SW 1271 (cell line): ENCODE data around the gene CACNB1.

ENCODE experiments used
- DNase-seq, 2 experiments: peaks; one replicate each; lab custom pipeline; 2025; lab: John Stamatoyannopoulos, UW

The CACNB1 gene

DNA sequence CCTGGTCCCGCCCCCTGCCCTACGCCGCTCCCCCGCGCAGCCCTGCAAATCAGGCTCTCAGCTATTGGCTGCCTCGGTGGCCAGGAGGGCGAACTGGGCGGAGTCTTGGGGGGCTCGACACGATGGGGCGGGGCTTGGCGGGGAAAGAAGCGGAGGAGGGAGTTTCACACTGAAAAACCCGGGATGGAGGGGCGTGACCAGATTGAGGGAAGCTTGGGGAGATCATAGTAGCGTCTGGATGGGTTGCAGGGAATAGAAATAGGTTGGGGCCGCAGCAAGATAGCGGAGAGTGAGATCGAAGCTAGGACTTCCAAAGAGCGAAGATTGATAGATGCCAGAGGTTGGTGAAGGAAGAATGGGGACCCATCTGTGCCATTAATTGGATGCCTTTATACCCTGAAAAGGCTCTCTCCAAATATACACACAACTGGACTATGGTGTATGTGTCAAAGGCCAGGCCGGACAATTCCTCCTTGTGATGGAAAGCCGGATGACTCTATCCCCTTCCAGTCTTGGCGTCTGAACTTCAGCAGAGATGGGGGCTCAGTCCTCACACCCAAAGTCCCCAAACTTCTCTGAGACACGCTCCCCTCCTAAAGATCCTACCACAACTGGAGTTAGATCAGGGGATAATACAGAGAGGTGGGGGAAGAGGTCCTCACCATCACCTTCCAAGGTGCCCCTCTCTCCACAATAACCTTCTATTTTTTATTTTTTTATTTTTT lies 28.7 kb upstream of the CACNB1 start:
- peak in 1 of 2 experiments; percentile 38 for DNase-seq

DNA sequence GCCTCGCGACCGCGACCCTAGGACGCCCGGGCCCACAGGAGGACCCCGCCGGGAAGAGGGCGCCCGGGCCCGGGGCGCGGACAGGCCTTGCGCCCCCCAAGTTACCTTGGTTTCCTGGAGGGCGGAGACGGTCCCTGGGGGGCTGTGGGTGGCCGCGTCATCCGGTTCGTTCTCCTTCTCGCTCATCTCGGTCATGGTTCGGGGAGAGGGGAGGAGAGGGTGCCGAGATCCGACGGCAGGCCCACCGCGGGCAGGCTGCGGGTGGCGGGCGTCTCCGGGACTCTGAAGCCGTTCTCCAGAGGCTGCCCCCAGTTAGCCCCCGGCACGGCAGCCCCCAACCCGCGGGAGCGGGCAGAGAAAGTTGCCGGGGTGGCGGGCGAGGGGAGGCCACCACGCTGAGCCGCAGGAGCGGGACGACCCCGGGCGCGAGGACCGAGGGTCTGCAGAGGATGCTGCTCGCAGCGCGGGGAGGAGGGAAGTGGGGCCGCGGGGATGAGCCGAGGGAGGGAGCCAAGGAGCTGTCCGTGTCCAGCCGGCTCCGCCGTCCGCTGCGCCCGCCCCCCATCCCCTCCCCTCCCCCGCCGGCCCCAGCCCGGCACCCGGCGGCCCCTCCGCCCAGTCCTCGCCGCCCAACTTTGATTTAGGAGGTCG lies 28.0 kb upstream of the CACNB1 start, which contains the start of gene STAC2:
Gene STAC2, minus strand, starts transcription at position 638 of the 651 bp plus-strand sequence. Its CDS starts 443 bp downstream, at position 195.
- no peak for DNase-seq

DNA sequence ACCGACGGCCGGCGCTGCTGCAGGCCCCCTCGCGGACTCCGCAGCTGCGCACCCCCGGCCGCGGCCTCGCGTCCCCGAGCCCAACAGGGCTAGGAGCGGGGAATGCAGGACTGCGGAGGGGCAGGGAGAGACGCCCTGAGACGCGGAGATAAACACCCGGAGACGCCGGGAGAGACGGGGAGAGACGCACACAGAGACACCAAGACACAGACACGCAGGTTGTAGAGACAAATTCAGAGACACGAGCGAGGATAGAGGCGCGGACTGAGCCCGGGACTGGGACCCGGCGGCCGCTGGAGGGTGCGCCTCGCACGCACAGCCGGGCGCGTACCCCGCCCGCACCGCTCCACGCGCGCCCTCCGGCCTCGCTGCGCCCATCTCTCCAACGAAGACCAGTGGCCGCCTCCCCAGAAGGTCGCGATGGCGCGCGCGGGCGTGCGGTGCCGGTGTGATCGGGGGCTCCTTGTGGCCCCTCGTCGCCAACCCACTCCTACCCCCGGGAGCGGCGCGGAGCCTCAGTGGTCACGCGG lies 27.4 kb upstream of the CACNB1 start:
- DNase-seq = no peak

DNA sequence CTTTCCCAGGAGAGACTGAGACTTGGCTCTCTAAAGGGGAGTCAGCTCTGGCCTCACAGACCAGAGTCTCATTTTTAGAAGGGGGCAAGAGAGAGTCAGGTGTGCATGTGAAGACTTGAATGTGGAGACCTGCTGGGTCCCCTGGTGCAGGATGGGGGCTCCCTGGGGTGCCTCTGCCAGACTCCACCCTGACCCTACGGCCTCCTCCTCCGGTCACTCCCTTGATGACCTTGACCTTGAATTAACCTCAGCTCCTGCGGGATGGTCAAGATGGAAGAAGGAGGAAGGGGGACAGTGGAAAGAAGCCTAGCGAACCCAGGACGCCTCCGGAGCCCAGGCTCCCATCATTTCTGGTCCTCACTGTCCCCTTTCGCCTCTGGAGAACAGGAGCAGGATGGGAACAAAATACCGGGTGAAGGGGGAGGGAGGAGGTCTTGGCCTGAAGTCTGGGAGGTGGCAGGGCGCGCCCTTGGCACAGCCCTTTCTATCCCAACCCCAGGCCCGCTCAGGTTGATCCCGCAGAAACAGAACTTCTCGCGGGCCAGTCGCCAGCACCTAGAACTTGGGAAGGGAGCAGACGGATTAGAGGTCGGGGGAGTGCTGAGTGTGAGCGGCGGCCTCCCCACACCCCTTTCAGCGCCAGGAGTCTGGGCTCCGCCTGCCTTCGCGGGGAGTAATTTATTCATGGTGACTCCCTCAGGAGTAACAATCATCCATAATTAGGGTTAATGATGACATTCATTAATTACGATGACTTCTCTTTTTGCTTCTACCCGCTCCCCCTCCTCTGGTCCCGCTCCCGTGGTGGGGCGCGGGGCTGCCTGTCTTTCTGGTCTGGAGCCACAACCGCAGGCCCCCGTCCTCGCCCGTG lies 26.7 kb upstream of the CACNB1 start:
- DNase-seq = no peak

DNA sequence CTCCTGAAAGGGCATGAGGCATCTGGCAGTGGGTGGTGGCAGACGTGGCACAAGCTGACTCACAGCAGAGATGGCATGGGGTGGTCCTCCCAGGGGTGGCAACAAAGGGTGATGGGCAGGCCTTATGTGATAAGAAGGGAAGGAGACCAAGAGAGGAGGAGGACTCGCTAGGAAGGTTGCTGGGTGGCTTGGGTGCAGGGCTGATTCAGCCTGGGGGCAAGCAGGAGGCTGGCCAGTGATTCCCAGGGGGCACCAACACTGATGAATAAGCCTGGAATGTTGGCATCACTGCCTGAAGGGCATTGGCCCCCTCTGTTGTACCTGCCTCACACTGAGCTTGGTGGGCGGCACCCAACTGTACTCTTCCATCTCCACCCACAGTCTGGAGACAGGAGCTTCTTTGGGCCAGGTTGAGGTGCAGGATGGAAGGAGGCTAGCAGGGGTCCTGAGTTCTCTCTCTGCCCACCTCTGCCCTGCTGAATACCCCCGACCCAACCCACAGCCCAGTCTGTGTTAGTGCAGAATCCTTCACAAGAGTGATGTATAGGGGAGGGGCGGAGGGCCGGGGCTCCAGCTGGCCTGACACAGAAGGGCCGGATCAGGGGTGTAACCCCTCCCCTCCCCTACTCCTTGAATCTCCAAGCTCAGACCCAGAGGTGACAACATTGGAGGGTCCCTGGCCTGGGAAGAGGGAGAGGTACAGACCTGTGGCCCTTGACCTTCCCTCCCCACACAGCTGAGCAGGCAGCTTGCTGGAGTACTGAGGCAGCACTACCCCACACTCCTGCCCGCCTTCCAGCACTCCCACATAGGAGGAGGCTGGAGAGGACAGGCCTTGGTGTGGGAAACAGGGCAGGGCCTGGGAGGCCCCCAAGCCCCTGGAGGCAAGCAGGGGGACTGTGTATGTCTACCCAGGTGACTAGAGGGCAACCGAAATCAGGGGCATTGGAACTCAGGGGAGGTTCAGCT lies 25.7 kb upstream of the CACNB1 start:
- no peak for DNase-seq

DNA sequence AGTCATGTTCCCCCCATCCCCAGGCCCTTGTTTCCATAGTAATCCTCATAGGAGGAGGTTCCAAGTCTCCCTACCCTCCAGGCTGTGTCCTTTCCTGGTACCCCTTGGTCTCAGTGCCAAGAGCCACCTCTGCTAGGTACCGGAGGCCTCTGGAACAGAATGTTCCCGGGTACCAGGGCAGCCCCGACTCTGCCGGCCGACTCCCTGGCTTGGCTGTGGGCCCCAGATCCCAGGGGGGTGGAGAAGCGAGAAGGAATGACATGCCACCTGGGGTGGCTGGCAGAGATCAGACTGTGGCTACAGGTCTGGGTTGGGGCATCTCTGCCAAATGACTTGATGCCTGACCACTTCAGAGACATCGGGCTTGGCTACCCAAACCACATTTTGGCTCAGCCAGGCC lies 24.7 kb upstream of the CACNB1 start:
- DNase-seq = no peak

DNA sequence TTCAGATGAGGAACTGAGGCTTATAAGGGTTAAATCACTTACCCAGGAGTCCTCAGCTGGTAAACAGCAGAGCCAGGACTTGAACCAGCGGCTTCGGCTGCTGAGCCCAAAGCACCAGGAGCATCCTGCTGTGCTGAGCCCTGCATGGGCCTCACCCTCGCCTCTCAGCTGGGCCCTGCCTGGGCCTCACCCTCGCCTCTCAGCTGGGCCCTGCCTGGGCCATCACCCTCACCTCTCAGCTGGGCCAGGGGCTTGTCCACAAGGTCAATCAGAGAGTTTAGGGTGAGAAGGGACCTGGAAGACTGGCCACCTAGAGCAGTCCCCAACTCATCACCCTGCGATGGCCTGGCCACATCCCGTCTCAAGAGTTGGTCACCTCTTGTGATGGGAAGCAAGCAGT lies 24.1 kb upstream of the CACNB1 start:
- DNase-seq = no peak

DNA sequence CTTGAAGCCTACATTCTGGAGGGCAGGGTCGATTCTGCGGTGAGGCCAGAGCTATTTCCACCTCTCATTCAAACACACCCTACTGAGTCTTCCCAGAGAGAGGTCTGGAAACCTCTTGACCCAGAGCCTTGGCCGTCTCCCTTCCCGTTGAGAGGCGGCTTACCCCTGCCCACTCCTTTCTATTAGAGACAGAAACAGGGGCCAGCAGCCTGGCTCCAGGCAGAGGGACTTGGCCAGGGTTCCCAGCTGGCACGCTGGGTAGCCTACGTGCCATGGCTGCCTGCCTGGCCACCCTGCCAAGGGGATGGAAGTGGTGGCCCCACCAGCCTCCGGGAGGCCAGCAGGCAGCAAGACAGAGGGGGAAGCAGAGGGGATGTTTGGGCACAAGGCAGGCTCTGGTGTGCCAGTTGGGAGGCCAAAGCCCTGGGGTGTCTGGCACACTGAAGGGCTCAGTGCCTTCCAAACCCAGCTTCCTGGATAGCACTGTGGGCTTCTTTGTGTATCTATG lies 22.2 kb upstream of the CACNB1 start:
- no peak for DNase-seq

DNA sequence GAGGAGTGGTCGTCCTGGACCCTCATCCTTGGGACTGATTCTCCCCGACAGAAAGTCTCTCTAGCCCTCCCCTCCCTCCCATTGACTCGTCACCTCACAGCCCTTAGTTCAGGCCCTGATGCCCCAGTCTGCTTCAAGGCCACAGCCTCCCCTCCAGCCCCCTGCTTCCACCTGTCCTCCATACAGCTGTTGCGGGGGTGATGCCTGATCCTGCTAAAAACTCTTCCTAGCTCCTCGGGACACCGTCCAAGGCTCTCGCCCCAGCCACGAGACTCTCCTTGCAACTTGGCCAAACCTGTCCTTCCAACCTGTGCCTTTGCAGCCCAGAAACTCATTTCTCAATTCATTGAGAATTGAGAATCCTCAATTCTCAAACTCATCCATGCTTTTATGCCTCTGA lies 21.4 kb upstream of the CACNB1 start:
- no peak for DNase-seq

DNA sequence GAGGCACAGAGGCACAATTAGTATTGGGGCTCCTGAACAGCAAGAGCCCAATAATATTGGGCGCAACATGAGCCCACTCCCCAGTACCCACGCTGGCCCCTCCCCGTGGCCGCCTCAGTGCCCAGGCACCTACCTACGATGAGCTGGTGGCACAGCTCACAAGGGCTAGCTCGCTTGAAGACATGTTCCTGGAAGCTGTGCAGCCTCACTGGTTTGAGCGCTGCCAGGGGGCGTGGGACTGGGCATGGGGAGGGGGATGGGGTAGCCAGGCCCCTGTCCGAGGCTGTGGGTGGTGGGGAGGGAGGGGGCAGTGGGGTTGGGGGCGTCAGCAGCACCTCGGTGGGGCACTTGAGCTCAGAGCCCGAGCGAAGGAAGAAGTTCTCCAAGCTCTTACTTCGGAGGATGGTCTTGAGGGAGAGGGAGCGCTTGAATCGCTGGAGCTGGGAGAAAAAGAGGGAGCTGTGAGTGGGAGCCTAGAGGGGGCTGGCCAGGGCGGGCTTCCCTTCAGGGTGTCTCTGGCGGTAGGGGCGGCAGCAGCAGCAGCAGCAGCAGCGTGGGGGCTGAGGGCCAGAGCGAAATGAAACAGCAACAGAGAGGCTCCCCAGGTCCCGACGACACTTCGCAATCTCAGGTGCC lies 20.4 kb upstream of the CACNB1 start:
- no peak for DNase-seq

DNA sequence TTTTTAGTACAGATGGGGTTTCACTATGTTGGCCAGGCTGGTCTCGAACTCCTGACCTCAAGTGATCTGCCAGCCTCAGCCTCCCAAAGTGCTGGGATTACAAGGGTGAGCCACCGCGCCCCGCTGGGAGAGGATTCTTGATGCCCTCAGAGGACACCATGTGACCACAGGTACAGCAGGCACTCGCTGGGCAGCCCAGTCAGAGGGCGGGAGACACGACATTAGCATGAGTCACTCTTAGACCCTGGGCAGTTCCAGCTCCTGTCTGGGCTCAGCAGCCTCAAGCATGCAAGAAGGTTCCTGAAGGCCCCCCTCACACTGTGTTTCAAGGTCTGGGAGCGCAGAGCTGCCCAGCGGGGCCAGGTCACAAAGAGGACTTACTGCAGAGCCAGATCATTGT lies 16.4 kb upstream of the CACNB1 start:
- peak in 1 of 2 experiments; percentile 26 for DNase-seq

DNA sequence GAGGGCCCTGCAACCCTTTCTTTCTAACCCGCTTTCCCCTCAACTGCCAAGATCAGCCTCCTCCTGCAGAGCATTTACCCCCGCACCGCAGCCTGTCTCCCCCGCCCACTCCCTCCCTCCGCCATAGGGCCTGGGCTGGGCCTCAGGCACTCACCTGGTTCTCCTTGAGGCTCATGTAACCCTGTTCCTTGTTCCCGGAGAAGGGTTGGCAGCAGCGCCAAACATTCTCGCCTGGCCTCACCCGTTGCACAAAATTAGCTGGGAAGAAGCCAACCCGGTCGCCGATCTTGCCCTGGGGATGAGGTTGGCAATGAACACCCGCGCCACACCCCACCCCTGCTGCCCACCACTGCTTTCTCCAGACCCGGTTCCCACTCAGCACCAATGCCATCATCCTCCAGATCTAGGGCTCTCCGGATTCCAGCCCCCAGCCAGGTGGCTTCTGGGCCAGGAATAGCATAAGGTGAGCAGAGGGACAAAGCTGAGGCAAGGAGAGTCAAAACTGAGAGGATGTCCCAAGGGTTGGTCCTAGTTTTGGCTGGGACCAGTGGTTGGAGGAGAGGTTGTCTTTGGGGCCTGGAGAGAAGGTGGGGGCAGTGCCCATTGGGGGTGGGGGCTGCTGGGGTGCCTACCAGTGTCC lies 15.5 kb upstream of the CACNB1 start:
- DNase-seq = no peak

DNA sequence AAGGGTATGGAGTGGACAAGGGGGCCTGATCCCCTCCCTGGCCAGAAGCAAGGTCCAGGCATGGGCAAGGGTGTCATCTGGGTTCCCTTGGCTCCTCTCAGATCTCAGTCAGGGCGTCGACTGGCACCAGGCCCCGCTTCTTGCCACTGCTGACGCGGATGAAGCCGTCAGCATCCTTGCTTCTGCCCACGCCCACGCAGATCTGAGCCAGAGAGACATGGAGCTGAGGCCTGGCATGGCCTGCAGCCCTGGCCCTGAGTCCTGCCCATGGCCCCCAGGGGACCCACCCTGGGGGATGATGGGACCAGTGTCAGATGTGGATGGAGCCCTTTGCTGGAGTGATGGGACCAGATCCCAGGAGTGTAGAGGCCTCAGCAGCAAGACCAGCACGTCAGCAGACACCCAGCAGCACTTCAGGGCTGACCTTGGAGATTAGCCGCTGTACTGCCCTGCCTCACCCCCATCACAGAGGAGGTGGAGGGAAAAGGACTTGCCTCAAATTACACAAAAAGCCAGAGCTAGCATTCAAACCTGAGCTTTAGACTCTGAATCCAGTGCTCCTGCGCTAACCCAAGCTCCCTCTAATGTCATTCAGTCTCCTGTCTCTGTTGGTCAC lies 14.8 kb upstream of the CACNB1 start:
- DNase-seq = no peak

DNA sequence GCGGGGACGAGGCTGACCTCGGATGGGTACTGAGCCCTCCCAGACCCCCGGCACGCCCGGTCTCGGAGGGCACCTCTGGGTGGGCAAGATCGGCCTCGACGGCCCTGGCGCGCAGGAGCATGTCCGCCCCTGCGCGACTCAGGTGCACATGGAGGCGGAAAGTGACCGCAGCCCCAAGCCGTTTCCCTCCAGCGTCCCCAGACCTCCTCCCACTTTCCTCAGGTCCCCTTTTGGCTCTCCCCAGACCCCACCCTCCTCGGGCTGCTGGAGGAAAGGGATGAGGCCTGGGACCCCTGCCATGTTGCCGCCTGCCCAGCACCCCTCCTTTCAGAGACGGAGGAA lies 12.6 kb upstream of the CACNB1 start:
- no peak for DNase-seq

DNA sequence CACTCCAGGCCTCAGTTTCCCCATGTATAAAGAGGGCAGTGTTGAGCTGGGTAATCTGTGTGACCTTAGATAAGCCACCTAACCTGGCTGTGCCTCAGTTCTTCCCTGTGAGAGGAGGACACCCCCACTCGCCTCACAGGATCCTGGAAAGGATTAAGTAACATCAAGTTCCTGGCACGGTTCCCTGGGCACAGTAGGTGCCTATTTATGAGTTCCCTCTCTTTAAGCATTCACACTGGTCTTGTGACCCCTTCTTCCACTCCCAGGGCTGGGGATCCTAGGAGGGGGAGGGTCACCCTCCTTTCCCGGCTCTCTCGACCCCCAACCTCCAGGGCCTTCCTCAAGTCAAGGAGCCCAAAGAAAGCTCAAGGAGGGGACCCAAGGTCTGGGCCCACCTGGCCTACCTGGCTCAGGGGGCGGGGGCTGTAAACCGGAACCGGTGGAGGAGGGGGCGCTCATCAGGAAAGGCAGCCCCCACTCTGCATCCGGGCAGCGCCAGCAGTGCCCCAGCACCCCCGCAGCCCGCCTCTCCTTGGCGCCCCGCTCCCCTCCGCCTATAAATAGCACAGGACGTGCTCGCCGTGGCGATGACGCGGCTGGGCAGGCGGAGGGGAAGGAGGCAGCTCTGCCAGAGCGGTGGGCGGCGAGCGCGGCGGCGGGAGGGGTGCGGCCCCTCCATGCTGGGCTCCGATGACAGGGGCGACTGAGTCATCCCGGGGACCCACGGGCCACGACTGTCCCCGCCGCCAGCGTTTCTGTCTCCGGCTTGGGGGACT lies 12.0 kb upstream of the CACNB1 start:
- no peak for DNase-seq

DNA sequence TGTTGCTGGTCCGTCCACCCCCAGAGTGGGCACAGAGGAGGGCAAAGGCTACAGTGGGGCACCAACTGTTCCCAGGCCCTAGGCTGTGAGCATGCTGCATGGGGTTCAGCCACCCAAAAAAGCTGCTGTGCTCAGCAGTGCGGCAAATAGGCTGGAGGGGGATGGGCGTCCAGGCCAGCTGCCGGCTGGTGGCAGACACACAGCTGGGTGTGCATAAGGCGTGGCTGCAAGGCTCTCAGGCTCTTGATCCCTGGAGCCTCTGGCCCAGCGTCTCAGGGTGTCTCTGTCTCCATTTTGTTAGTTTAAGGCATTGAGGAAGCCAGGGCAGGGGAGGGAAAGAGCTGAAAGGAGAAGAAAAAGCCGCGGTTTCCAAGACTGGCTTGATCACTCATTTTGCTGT lies 11.4 kb upstream of the CACNB1 start:
- no peak for DNase-seq

DNA sequence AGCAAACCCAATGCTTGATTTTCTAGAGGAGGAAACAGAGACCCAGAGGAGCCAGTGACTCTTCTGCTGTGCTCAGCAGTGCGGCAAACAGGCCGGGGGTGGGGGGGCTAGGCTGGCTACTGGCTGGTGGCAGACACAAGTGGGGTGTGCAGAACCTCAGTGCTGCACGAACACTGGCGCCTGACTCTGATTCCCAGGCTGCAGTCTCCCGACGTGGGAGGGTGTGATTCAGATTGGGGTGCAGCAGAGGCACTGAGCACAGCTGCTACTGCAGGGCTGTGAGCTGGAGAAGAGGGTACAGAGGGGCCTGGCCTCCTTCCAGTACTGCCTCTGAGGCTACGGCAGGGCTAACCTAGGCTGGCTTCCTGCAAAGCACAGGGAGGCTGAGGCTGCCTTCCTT lies 10.7 kb upstream of the CACNB1 start:
- DNase-seq = no peak

DNA sequence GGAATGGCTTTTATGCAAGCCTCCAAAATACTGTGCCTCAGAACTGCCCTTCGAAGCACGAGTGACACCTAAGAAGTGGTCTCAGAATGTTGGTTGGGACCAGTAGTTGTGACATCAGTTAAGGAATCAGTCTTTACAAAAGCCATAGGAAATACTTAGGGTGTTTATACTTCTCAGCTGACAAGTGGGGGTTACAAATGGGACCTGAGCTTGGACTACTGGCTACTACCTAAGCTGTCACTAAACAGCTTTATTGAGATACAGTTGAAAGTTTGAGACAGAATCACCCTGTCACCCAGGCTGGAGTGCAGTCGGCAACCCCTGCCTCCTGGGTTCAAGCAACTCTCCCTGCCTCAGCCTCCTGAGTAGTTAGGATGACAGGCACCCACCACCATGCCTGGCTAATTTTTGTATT lies 7.7 kb upstream of the CACNB1 start:
- DNase-seq = no peak

DNA sequence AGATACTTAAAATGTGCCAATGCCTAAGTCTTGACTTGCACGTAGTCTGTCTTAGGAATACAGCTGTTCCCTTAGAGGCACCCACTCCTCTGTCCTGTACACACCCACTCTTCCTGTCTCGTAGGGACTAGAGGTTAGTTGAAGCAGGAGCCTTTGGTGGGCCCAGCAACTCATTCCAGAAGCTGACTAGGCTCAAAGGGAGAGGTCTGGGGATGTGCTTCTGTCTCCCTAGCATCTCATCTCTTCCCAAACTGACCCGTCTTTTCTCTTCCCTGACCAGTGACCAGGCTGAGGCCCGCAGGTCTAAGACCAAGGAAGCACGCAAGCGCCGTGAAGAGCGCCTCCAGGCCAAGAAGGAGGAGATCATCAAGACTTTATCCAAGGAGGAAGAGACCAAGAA lies 6.8 kb upstream of the CACNB1 start:
- no peak for DNase-seq
